ENCODE measurements around the gene AKR1C1. TPM values are rescaled to one million over a fixed set of nuclear protein-coding genes. Genes with fewer than 3 reads are reported as not detected.

Gene AKR1C1
- total RNA-seq, 1 experiment from 2014 or later: 1.7 TPM

Other genes with a start within 250 kb of the AKR1C1 start
- gene AKR1E2, start 137.2 kb upstream of the AKR1C1 start, total RNA-seq (2014; rRNA removed; shearing (Covaris generic)): 4.5 and 9.4 TPM in 2 replicates
- gene AKR1C2, start 40.4 kb downstream of the AKR1C1 start, total RNA-seq (2014; rRNA removed; shearing (Covaris generic)): 0.11 TPM in 1 of 2 replicates, not detected in the other
- 1.00 and 2.6 TPM in 2 replicates for gene AKR1C3, start 131.0 kb downstream of the AKR1C1 start, total RNA-seq (2014; rRNA removed; shearing (Covaris generic))
- gene AKR1C8, start 221.7 kb downstream of the AKR1C1 start, total RNA-seq (2014; rRNA removed; shearing (Covaris generic)): not detected in 2 replicates
- not detected in 2 replicates for gene AKR1C4, start 233.4 kb downstream of the AKR1C1 start, total RNA-seq (2014; rRNA removed; shearing (Covaris generic))